CD14-positive monocyte (primary cell): ENCODE measurements around the gene ANO6. TPM values are rescaled to one million over a fixed set of nuclear protein-coding genes. Genes with fewer than 3 reads are reported as not detected.

Experiments used
- DNase-seq, 3 donors: peaks; one replicate each; pipeline ENCODE4 v3.0.0-alpha.2; 2011 to 2022
- H2AFZ ChIP-seq: 2 replicates; pipeline ENCODE4 v1.6.0; 2012; ENCODE audit warnings: mild to moderate bottlenecking, low read depth, low read length, inconsistent platforms; ENCODE audit not compliant: insufficient read depth, poor library complexity, severe bottlenecking
- H3K27ac ChIP-seq, 2 donors: 1 replicate in 1 of 2; 2 replicates in 1 of 2; pipeline ENCODE4 v1.5.1; 2012 to 2013; ENCODE audit warnings: low read length in 2 of 2, control low read depth in 1 of 2, inconsistent platforms in 1 of 2, low read depth in 1 of 2, mild to moderate bottlenecking in 1 of 2
- H3K27me3 ChIP-seq, 2 donors: one replicate each; pipeline versions ENCODE4 v1.6.0 to v1.6.1; 2011 to 2013; ENCODE audit warnings: low read length in 2 of 2; ENCODE audit not compliant: control insufficient read depth in 2 of 2, insufficient read depth in 2 of 2
- H3K36me3 ChIP-seq, 2 donors: replicated peaks in 1 of 2; 1 replicate in 1 of 2; 2 replicates in 1 of 2; pipeline versions ENCODE4 v1.5.1 to v1.6.1; 2012 to 2013; ENCODE audit warnings: low read length in 2 of 2, control low read depth in 1 of 2, inconsistent platforms in 1 of 2, mild to moderate bottlenecking in 1 of 2; ENCODE audit not compliant: insufficient read depth in 2 of 2, control insufficient read depth in 1 of 2
- H3K4me1 ChIP-seq, 2 donors: 1 replicate in 1 of 2; 2 replicates in 1 of 2; pipeline versions ENCODE4 v1.5.1 to v1.6.1; 2012 to 2013; ENCODE audit warnings: low read length in 2 of 2, control low read depth in 1 of 2, inconsistent platforms in 1 of 2, mild to moderate bottlenecking in 1 of 2, moderate library complexity in 1 of 2; ENCODE audit not compliant: insufficient read depth in 2 of 2, control insufficient read depth in 1 of 2
- H3K4me2 ChIP-seq: replicated peaks from 2 replicates; pipeline ENCODE3; 2012; ENCODE audit warnings: low read length, moderate library complexity, mild to moderate bottlenecking; ENCODE audit not compliant: poor library complexity, severe bottlenecking; ENCODE audit errors: extremely low read depth
- H3K4me3 ChIP-seq, 3 experiments: fragments of 200-600 bp in 1 of 3; sonication (generic) in 1 of 3; replicated peaks in 1 of 3; 1 replicate in 2 of 3; 2 replicates in 1 of 3; pipeline ENCODE4 v1.5.1; 2011 to 2013; ENCODE audit warnings: low read length in 3 of 3, mild to moderate bottlenecking in 3 of 3, control low read depth in 2 of 3, low read depth in 2 of 3, inconsistent platforms in 1 of 3, moderate library complexity in 1 of 3
- H3K79me2 ChIP-seq: 2 replicates; pipeline ENCODE4 v1.6.0; 2012; ENCODE audit warnings: mild to moderate bottlenecking, control low read depth, inconsistent platforms, low read length, moderate library complexity; ENCODE audit not compliant: insufficient read depth
- H3K9ac ChIP-seq: 2 replicates; pipeline ENCODE4 v1.6.0; 2017; ENCODE audit warnings: low read length, mild to moderate bottlenecking; ENCODE audit not compliant: insufficient read depth, poor library complexity, severe bottlenecking
- H3K9me3 ChIP-seq, 2 donors: replicated peaks in 1 of 2; 1 replicate in 1 of 2; 2 replicates in 1 of 2; pipeline versions ENCODE4 v1.5.1 to v1.6.1; 2012 to 2013; ENCODE audit warnings: low read length in 2 of 2, control low read depth in 1 of 2; ENCODE audit not compliant: control insufficient read depth in 1 of 2, insufficient read depth in 1 of 2
- H4K20me1 ChIP-seq: 2 replicates; pipeline ENCODE4 v1.6.0; 2012; ENCODE audit warnings: mild to moderate bottlenecking, low read length, control low read depth, moderate library complexity; ENCODE audit not compliant: insufficient read depth
- H3K27ac Mint-ChIP-seq, 7 donors: one replicate each; pipeline ENCODE4 v1.8.0; 2020; ENCODE audit warnings: mild to moderate bottlenecking in 7 of 7, mixed read lengths in 7 of 7, moderate library complexity in 6 of 7, inconsistent platforms in 2 of 7
- H3K27me3 Mint-ChIP-seq, 3 donors: one replicate each; pipeline ENCODE4 v1.8.0; 2021 to 2022; ENCODE audit warnings: low read depth in 3 of 3, mild to moderate bottlenecking in 3 of 3, mixed read lengths in 3 of 3, moderate library complexity in 3 of 3, inconsistent platforms in 1 of 3
- H3K36me3 Mint-ChIP-seq, 2 donors: one replicate each; pipeline ENCODE4 v1.8.0; 2020; ENCODE audit warnings: mixed read lengths in 2 of 2, inconsistent platforms in 1 of 2, mild to moderate bottlenecking in 1 of 2
- H3K4me1 Mint-ChIP-seq: one replicate; pipeline ENCODE4 v1.8.0; 2020; ENCODE audit warnings: mild to moderate bottlenecking, mixed read lengths
- H3K4me3 Mint-ChIP-seq, 2 donors: one replicate each; pipeline ENCODE4 v1.8.0; 2020; ENCODE audit warnings: mild to moderate bottlenecking in 2 of 2, mixed read lengths in 2 of 2, moderate library complexity in 1 of 2
- H3K9me3 Mint-ChIP-seq, 7 donors: one replicate each; pipeline ENCODE4 v1.8.0; 2020 to 2022; ENCODE audit warnings: mixed read lengths in 7 of 7, mild to moderate bottlenecking in 6 of 7, moderate library complexity in 6 of 7, inconsistent platforms in 2 of 7
- CTCF ChIP-seq: fragments of 200-600 bp; IDR thresholded peaks from one replicate; pipeline ENCODE4 v1.8.0; 2022; ENCODE audit warnings: antibody characterized with exemption, mild to moderate bottlenecking
- WGBS: methylation state at CpG from one replicate; pipeline ENCODE4 v1.1.5; 2013; ENCODE audit warnings: missing lambda C conversion rate; ENCODE audit not compliant: insufficient coverage; 5-methylcytosine and 5-hydroxymethylcytosine counted together
- intact Hi-C, 2 donors: fragments of 100-400 bp; cut with micrococcal nuclease; formaldehyde crosslinking; loops; one replicate each; pipeline versions ENCODE4 v1.15.0 to v1.15.1; 2023
- polyA plus RNA-seq, 3 donors: library from polyadenylated mRNA; depleted of rRNA in 1 of 3; unstranded in 2 of 3; stranded (reverse) in 1 of 3; fragments of 300-500 nt in 2 of 3; fragments of >200 nt in 1 of 3; fragmentation: Illumina TruSeq in 2 of 3; gene quantifications; 1 replicate in 2 of 3; 2 replicates in 1 of 3; pipeline ENCODE4 v1.2.3, GENCODE V29; 2012 to 2021

The ANO6 gene
- polyA plus RNA-seq, 3 donors, result 20.2 to 48.7 (median 34.1) TPM

DNA sequence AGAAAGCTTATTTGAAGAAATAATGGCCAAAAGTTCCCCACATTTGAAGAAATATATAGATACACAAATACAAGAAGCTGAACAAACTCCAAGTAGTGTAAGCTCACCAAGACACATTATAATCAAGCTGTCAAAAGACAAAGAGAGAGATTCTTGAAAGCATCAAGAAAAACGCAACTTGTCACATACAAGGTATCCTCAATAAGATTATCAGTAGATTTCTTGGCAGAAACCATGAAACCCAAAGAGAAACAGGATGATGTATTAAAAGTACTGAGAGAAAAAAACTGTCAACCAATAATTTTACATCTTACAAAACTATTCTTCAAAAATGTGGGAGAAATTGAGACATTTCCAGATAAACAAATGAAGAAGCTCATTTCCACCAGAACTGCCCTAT, 263.0 kb downstream of the ANO6 start:
- TF ChIP-seq CTCF, result no peak
- Histone ChIP-seq H4K20me1 (no peaks in the 10 kb centered on the region), H3K9ac (no peak overlapping the region), H3K27ac (no peak overlapping the region), H3K9me3 (no peaks in the 10 kb centered on the region), H2AFZ (no peak overlapping the region), H3K4me3 (no peak overlapping the region), H3K36me3 (no peaks in the 10 kb centered on the region), H3K79me2 (no peaks in the 10 kb centered on the region), H3K4me1 (no peaks in the 10 kb centered on the region), H3K4me2 (no peak overlapping the region), H3K27me3 (no peaks in the 10 kb centered on the region)
- intact Hi-C loops, result no loop called here
- no peak for DNase-seq
- Mint-ChIP-seq H3K27ac (no peak overlapping the region), H3K4me3 (no peak overlapping the region), H3K4me1 (no peaks in the 10 kb centered on the region), H3K9me3 (peaks cover 0 to 15% (median 10%) of the 10 kb centered on the region in 7 donors), H3K36me3 (no peaks in the 10 kb centered on the region), H3K27me3 (no peaks in the 10 kb centered on the region)
- WGBS, result no CpG with 5 or more reads among the region's 1 CpG

GRCh38 chr12:45481746-45482145, 265.9 kb downstream of the ANO6 start:
- Histone ChIP-seq H3K36me3 (no peaks in the 10 kb centered on the region), H4K20me1 (no peaks in the 10 kb centered on the region), H3K9ac (no peak overlapping the region), H3K4me3 (no peak overlapping the region), H3K9me3 (no peaks in the 10 kb centered on the region), H3K27ac (no peak overlapping the region), H3K4me2 (no peak overlapping the region), H3K79me2 (no peaks in the 10 kb centered on the region), H3K27me3 (no peaks in the 10 kb centered on the region), H2AFZ (no peak overlapping the region), H3K4me1 (no peaks in the 10 kb centered on the region)
- H3K27ac Mint-ChIP-seq, result no peak overlapping the region
- H3K4me3 Mint-ChIP-seq, result no peak overlapping the region
- H3K27me3 Mint-ChIP-seq, result no peaks in the 10 kb centered on the region
- intact Hi-C loops, result no loop called here
- H3K9me3 Mint-ChIP-seq, result peaks cover 0 to 13% (median 10%) of the 10 kb centered on the region in 7 donors
- no peak for DNase-seq
- no peaks in the 10 kb centered on the region for H3K4me1 Mint-ChIP-seq
- WGBS, result 96% methylated on average over 3 of the region's 5 CpGs
- H3K36me3 Mint-ChIP-seq, result no peaks in the 10 kb centered on the region
- no peak for TF ChIP-seq CTCF
